Liver (tissue), 9 donors: ENCODE measurements around the gene LDB3. TPM values are rescaled to one million over a fixed set of nuclear protein-coding genes. Genes with fewer than 3 reads are reported as not detected.

Source experiments
- DNase-seq: peaks from one replicate; pipeline ENCODE4 v3.0.0-alpha.2; 2017; ENCODE audit warnings: low spot score
- H3K27ac ChIP-seq, 2 donors: one replicate each; pipeline ENCODE4 v1.7.0; 2013; ENCODE audit warnings: inconsistent platforms in 2 of 2, low read length in 2 of 2, control low read depth in 1 of 2, low read depth in 1 of 2, mild to moderate bottlenecking in 1 of 2
- H3K27me3 ChIP-seq, 4 donors: one replicate each; pipeline versions ENCODE4 v1.6.1 to v1.7.0; 2013; ENCODE audit warnings: low read length in 3 of 4, inconsistent platforms in 1 of 4, mild to moderate bottlenecking in 1 of 4, moderate library complexity in 1 of 4; ENCODE audit not compliant: control insufficient read depth in 4 of 4, insufficient read depth in 4 of 4
- H3K36me3 ChIP-seq, 4 donors: one replicate each; pipeline versions ENCODE4 v1.6.1 to v1.7.0; 2013; ENCODE audit warnings: low read length in 3 of 4, mild to moderate bottlenecking in 3 of 4, low read depth in 1 of 4, moderate library complexity in 1 of 4; ENCODE audit not compliant: control insufficient read depth in 4 of 4, insufficient read depth in 3 of 4
- H3K4me1 ChIP-seq, 4 donors: one replicate each; pipeline versions ENCODE4 v1.6.1 to v1.7.0; 2013; ENCODE audit warnings: low read length in 3 of 4, mild to moderate bottlenecking in 3 of 4, moderate library complexity in 1 of 4; ENCODE audit not compliant: control insufficient read depth in 4 of 4, insufficient read depth in 4 of 4
- H3K4me3 ChIP-seq, 3 donors: one replicate each; pipeline versions ENCODE4 v1.6.1 to v1.7.0; 2013; ENCODE audit warnings: low read length in 3 of 3, control low read depth in 1 of 3, low read depth in 1 of 3, mild to moderate bottlenecking in 1 of 3
- H3K9ac ChIP-seq, 2 donors: one replicate each; pipeline ENCODE4 v1.7.0; 2013; ENCODE audit warnings: low read length in 2 of 2, mild to moderate bottlenecking in 2 of 2, moderate library complexity in 2 of 2, control low read depth in 1 of 2, low read depth in 1 of 2
- H3K9me3 ChIP-seq, 4 donors: one replicate each; pipeline versions ENCODE4 v1.6.1 to v1.7.0; 2013; ENCODE audit warnings: low read length in 3 of 4; ENCODE audit not compliant: control insufficient read depth in 4 of 4
- EGR1 ChIP-seq, 2 donors: IDR thresholded peaks; 2 replicates each; pipeline ENCODE4 v1.6.1; 2016 to 2018; ENCODE audit warnings: antibody characterized with exemption in 2 of 2, low read depth in 2 of 2
- FOXA1 ChIP-seq: IDR thresholded peaks from 2 replicates; pipeline ENCODE4 v1.6.1; 2016; ENCODE audit warnings: antibody characterized with exemption
- FOXA2 ChIP-seq: IDR thresholded peaks from 2 replicates; pipeline ENCODE4 v1.6.1; 2016; ENCODE audit warnings: antibody characterized with exemption
- HNF4A ChIP-seq, 2 donors: conservative IDR thresholded peaks; 2 replicates each; pipeline ENCODE4 v1.6.1; 2016; ENCODE audit warnings: antibody characterized with exemption in 2 of 2, mild to moderate bottlenecking in 2 of 2
- HNF4G ChIP-seq: IDR thresholded peaks from 2 replicates; pipeline ENCODE4 v1.6.1; 2016; ENCODE audit warnings: antibody characterized with exemption
- JUND ChIP-seq, 2 donors: IDR thresholded peaks; 2 replicates each; pipeline ENCODE4 v1.6.1; 2016; ENCODE audit warnings: antibody characterized with exemption in 2 of 2
- NR2F2 ChIP-seq: IDR thresholded peaks from 2 replicates; pipeline ENCODE4 v1.6.1; 2016; ENCODE audit warnings: antibody characterized with exemption
- RAD21 ChIP-seq, 2 donors: IDR thresholded peaks; 2 replicates each; pipeline ENCODE4 v1.6.1; 2016; ENCODE audit warnings: antibody characterized with exemption in 2 of 2, mild to moderate bottlenecking in 2 of 2
- SP1 ChIP-seq: IDR thresholded peaks from 2 replicates; pipeline ENCODE4 v1.6.1; 2018; ENCODE audit warnings: antibody characterized with exemption, mild to moderate bottlenecking
- TAF1 ChIP-seq: conservative IDR thresholded peaks from 2 replicates; pipeline ENCODE4 v1.6.1; 2016; ENCODE audit warnings: antibody characterized with exemption, mild to moderate bottlenecking
- WGBS: extraction: QIAGEN DNeasy Blood & Tissue Kit; methylation state at CpG from one replicate; pipeline ENCODE4 v1.1.7; 2013; 5-methylcytosine and 5-hydroxymethylcytosine counted together
- polyA plus RNA-seq, 2 donors: library from polyadenylated mRNA; stranded (reverse) in 1 of 2; unstranded in 1 of 2; fragments of 200-250 nt in 1 of 2; fragments of >200 nt in 1 of 2; fragmentation: Nextera tagmentation in 1 of 2; extraction: Ambion mirVana in 1 of 2; gene quantifications; one replicate each; pipeline versions ENCODE4 v1.2.1 to v1.2.3, GENCODE V29; 2013 to 2015
- total RNA-seq, 2 donors: library from RNA; depleted of rRNA; stranded (reverse); fragments of >200 nt; gene quantifications; one replicate each; pipeline ENCODE4 v1.2.3, GENCODE V29; 2014
- TF ChIP-seq, protein P1 (sequence below): IDR thresholded peaks from 2 replicates; pipeline ENCODE4 v1.6.1; 2016; ENCODE audit warnings: antibody characterized with exemption, mild to moderate bottlenecking
- TF ChIP-seq, protein P2 (sequence below): IDR thresholded peaks from 2 replicates; pipeline ENCODE4 v1.6.1; 2016; ENCODE audit warnings: antibody characterized with exemption
- donor health status: healthy.
- donor health status: healthy.
- donor health status: healthy.
- donor health status: healthy.
- donor health status: healthy.

Gene LDB3
- total and polyA plus RNA-seq, 4 donors, result 0.09 to 0.42 (median 0.15) TPM; not detected in 1

DNA sequence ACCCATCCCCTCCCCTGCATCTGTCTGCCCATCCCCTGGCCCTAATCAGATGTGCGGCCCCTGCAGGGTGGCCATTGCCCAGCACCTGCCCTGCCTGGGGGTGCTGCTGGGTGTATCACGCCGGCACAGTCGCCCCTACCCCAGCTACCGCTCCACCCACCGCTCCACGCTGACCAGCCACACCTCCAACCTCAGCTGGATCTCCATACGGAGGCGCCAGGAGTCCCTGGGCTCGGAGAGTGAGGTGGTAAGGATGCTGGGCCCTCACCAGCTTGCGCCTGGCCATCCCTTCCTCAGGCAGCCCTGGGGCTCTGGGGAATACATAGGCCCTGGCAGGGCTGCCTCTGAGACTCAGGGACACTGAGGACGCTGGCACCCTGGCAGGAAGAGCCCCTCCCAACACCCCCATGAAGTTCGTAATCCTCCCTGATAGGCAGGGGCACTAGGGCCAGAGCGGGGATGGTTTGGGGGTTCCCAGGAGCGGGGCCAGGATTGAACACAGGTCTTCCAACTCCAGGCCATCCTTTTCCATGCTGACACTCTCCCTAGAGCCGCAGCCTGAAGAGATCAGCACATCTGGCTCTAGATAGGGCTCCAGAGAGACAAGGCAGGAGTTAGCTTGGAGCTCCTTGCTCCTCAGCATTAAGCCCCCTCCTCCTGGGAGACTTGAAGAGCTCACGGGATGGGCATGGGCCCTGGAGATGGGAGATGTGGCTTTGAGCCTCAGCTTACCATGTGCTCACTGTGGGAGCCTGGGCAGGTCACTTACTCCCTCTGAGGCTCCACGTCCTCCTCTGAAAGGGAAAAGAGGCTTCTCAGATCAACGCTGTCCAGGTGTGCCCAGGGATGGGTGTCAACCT is 5.9 kb upstream of the LDB3 start (continued):
- no peak for TF ChIP-seq HNF4A (conservative IDR thresholded peaks at IDR 0.05)

DNA sequence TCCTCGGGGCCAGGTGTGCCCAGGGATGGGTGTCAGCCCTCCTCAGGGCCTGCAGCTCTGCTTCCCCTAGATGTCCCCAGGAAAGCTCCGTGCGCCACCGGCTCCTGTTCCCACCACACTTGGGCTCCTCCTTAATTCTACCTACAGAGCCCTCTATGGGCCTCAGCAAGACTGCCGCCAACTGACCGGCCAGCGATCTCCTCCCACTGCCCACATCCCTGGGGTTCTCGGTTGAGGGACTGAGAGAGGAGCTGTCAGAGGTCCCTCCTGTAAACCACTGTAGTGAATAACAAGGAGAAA is 5.3 kb upstream of the LDB3 start:
- H3K9me3 ChIP-seq, result no peaks in the 10 kb centered on the region
- no peaks in the 10 kb centered on the region for H3K4me1 ChIP-seq
- no peak for DNase-seq
- no peak overlapping the region for H3K4me3 ChIP-seq
- WGBS, result 93% methylated on average over 8 of the region's 8 CpGs
- no peaks in the 10 kb centered on the region for H3K27me3 ChIP-seq
- no peak overlapping the region for H3K9ac ChIP-seq
- no peak for TF ChIP-seq FOXA2
- TF ChIP-seq, protein P1, sequence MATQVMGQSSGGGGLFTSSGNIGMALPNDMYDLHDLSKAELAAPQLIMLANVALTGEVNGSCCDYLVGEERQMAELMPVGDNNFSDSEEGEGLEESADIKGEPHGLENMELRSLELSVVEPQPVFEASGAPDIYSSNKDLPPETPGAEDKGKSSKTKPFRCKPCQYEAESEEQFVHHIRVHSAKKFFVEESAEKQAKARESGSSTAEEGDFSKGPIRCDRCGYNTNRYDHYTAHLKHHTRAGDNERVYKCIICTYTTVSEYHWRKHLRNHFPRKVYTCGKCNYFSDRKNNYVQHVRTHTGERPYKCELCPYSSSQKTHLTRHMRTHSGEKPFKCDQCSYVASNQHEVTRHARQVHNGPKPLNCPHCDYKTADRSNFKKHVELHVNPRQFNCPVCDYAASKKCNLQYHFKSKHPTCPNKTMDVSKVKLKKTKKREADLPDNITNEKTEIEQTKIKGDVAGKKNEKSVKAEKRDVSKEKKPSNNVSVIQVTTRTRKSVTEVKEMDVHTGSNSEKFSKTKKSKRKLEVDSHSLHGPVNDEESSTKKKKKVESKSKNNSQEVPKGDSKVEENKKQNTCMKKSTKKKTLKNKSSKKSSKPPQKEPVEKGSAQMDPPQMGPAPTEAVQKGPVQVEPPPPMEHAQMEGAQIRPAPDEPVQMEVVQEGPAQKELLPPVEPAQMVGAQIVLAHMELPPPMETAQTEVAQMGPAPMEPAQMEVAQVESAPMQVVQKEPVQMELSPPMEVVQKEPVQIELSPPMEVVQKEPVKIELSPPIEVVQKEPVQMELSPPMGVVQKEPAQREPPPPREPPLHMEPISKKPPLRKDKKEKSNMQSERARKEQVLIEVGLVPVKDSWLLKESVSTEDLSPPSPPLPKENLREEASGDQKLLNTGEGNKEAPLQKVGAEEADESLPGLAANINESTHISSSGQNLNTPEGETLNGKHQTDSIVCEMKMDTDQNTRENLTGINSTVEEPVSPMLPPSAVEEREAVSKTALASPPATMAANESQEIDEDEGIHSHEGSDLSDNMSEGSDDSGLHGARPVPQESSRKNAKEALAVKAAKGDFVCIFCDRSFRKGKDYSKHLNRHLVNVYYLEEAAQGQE, result no peak
- no peak for TF ChIP-seq RAD21 (IDR thresholded peaks at IDR 0.05)
- no peak for TF ChIP-seq JUND (IDR thresholded peaks at IDR 0.05)
- no peaks in the 10 kb centered on the region for H3K36me3 ChIP-seq
- H3K27ac ChIP-seq, result no peak overlapping the region

DNA sequence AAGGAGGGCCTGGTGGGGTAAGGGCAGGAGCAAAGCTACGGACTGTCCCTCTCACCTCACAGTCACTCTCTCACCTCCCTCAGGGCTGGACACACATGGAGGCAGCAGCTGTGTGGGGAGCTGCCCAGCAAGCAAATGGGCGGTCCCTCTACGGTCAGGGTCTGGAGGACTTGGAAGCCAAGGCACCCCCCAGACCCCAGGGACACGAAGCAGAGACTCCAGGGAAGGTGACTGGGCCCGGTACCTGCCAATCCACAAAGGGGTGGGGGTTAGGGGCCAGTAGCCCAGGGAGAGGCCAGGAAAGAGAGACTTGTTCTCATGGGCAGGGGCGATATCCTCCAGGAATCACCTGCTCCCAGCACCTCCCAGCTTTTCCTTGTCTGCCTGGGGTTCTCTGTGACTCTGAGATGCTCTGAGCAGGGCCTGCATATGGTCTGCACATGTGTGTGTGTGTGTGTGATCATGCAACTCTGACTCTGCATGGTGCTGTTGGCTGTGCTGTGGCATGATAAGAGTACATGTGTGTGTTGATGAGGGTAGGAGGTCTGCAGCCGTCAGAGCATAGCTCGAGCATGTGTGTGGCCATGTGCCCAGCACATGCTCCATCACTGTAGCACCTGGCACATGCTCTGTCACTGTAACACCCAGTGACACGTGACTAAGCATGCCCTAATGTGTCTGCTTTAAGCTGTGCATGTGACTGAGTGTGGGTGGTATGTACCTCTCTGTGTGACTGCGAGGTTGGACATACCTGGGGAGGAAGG is 4.6 kb upstream of the LDB3 start:
- TF ChIP-seq FOXA1, result no peak
- TF ChIP-seq EGR1 (IDR thresholded peaks at IDR 0.05; ENCODE audit: low read depth in 2 of 2), result no peak
- no peak for TF ChIP-seq HNF4G
- TF ChIP-seq, protein P1, result no peak
- no peak for TF ChIP-seq SP1
- TF ChIP-seq, protein P2, sequence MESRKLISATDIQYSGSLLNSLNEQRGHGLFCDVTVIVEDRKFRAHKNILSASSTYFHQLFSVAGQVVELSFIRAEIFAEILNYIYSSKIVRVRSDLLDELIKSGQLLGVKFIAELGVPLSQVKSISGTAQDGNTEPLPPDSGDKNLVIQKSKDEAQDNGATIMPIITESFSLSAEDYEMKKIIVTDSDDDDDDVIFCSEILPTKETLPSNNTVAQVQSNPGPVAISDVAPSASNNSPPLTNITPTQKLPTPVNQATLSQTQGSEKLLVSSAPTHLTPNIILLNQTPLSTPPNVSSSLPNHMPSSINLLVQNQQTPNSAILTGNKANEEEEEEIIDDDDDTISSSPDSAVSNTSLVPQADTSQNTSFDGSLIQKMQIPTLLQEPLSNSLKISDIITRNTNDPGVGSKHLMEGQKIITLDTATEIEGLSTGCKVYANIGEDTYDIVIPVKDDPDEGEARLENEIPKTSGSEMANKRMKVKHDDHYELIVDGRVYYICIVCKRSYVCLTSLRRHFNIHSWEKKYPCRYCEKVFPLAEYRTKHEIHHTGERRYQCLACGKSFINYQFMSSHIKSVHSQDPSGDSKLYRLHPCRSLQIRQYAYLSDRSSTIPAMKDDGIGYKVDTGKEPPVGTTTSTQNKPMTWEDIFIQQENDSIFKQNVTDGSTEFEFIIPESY, result no peak
- TF ChIP-seq TAF1, result no peak
- no peak for TF ChIP-seq HNF4A (conservative IDR thresholded peaks at IDR 0.05)
- TF ChIP-seq NR2F2, result no peak
- no peak for DNase-seq
- no peaks in the 10 kb centered on the region for H3K27me3 ChIP-seq
- 88% methylated on average over 10 of the region's 10 CpGs for WGBS
- H3K27ac ChIP-seq, result no peak overlapping the region
- no peak overlapping the region for H3K9ac ChIP-seq
- no peaks in the 10 kb centered on the region for H3K36me3 ChIP-seq
- no peak overlapping the region for H3K4me3 ChIP-seq
- no peaks in the 10 kb centered on the region for H3K4me1 ChIP-seq
- no peaks in the 10 kb centered on the region for H3K9me3 ChIP-seq
